Lung (tissue), 12 donors: Measurements from ENCODE around the gene CRYZ. TPM values are rescaled to one million over a fixed set of nuclear protein-coding genes. Genes with fewer than 3 reads are reported as not detected.

Experiments used
- ATAC-seq: fragments of 200-7000 bp; cut with Tn5 transposase; one replicate; pipeline ENCODE4 v1.9.1; 2020; ENCODE audit warnings: moderate number of reproducible peaks; ENCODE audit not compliant: insufficient read depth, low FRiP score
- DNase-seq, 3 donors: peaks; one replicate each; pipeline ENCODE4 v3.0.0-alpha.2; 2013 to 2017
- H3K27ac ChIP-seq, 2 donors: one replicate each; pipeline ENCODE4 v1.5.1; 2013; ENCODE audit warnings: mild to moderate bottlenecking in 2 of 2, moderate library complexity in 2 of 2, control low read depth in 1 of 2, inconsistent platforms in 1 of 2, low read depth in 1 of 2, low read length in 1 of 2
- H3K27me3 ChIP-seq, 3 donors: one replicate each; pipeline ENCODE4 v1.5.1; 2013; ENCODE audit warnings: low read length in 2 of 3; ENCODE audit not compliant: control insufficient read depth in 3 of 3, insufficient read depth in 3 of 3
- H3K36me3 ChIP-seq, 4 donors: one replicate each; pipeline ENCODE4 v1.5.1; 2013; ENCODE audit warnings: low read length in 4 of 4, mild to moderate bottlenecking in 1 of 4, moderate library complexity in 1 of 4; ENCODE audit not compliant: control insufficient read depth in 4 of 4, insufficient read depth in 4 of 4
- H3K4me1 ChIP-seq, 5 donors: one replicate each; pipeline ENCODE4 v1.5.1; 2013; ENCODE audit warnings: low read length in 5 of 5, mild to moderate bottlenecking in 2 of 5, moderate library complexity in 1 of 5; ENCODE audit not compliant: control insufficient read depth in 5 of 5, insufficient read depth in 5 of 5
- H3K4me3 ChIP-seq: one replicate; pipeline ENCODE4 v1.5.1; 2013; ENCODE audit warnings: mild to moderate bottlenecking, control low read depth, moderate library complexity
- H3K9ac ChIP-seq, 2 donors: one replicate each; pipeline ENCODE4 v1.5.1; 2013; ENCODE audit warnings: low read length in 2 of 2, control low read depth in 1 of 2; ENCODE audit not compliant: insufficient read depth in 1 of 2
- H3K9me3 ChIP-seq, 4 donors: one replicate each; pipeline ENCODE4 v1.5.1; 2013; ENCODE audit warnings: low read length in 3 of 4, mild to moderate bottlenecking in 1 of 4, moderate library complexity in 1 of 4; ENCODE audit not compliant: control insufficient read depth in 4 of 4, insufficient read depth in 3 of 4
- CTCF ChIP-seq: IDR thresholded peaks from 2 replicates; pipeline ENCODE4 v1.5.1; 2012; ENCODE audit warnings: mild to moderate bottlenecking; ENCODE audit errors: control extremely low read depth, extremely low read depth
- WGBS, 2 donors: extraction: QIAGEN DNeasy Blood & Tissue Kit; methylation state at CpG; one replicate each; pipeline ENCODE4 v1.1.7; 2013; 5-methylcytosine and 5-hydroxymethylcytosine counted together
- polyA plus RNA-seq, 2 donors: library from polyadenylated mRNA; stranded (reverse); fragments of 200-250 nt; gene quantifications; one replicate each; pipeline ENCODE4 v1.2.1, GENCODE V29; 2013
- total RNA-seq, 2 donors: library from RNA; depleted of rRNA in 1 of 2; stranded (reverse); fragments of >200 nt in 1 of 2; gene quantifications; one replicate each; pipeline ENCODE4 v1.2.1, GENCODE V29; 2014 to 2021
- donor health status: control.
- donor health status: control.
- donor health status: Bipolar disorder and iron deficiency.
- donor health status: healthy.
- donor health status: DM: yes; HTN: yes; CAD: no.

Gene CRYZ
- total and polyA plus RNA-seq, 4 donors, result 10.9 to 55.9 (median 42.6) TPM

GRCh38 chr1:74689621-74690363 lies 43.1 kb downstream of the CRYZ start:
- DNase-seq, result peak; percentile 49 to 84 (median 75)
- H3K27me3 ChIP-seq, result no peaks in the 10 kb centered on the region
- peaks cover 0 to 4% (median 0%) of the 10 kb centered on the region in 5 donors for H3K4me1 ChIP-seq
- WGBS, 2 donors, result 29 to 30% methylated on average over 5 of the region's 5 CpGs
- peak; percentile 65 for ATAC-seq
- peak; percentile 62 for TF ChIP-seq CTCF
- H3K9me3 ChIP-seq, result no peaks in the 10 kb centered on the region
- no peak overlapping the region for H3K4me3 ChIP-seq
- H3K36me3 ChIP-seq, result no peaks in the 10 kb centered on the region
- H3K9ac ChIP-seq, result peak overlapping the region; percentile 8 to 33
- H3K27ac ChIP-seq, result no peak overlapping the region

- no peak overlapping the region for H3K9ac ChIP-seq
- TF ChIP-seq CTCF, result no peak
- WGBS, 2 donors, result 75 to 78% methylated on average over 4 of the region's 4 CpGs
- H3K9me3 ChIP-seq, result no peaks in the 10 kb centered on the region
- H3K27ac ChIP-seq, result no peak overlapping the region
- peaks cover 0 to 3% (median 0%) of the 10 kb centered on the region in 3 donors for H3K27me3 ChIP-seq
- ATAC-seq (no peak), DNase-seq (no peak)
- H3K4me3 ChIP-seq, result no peak overlapping the region
- peaks cover 0 to 4% (median 0%) of the 10 kb centered on the region in 5 donors for H3K4me1 ChIP-seq
- no peaks in the 10 kb centered on the region for H3K36me3 ChIP-seq
These were observed 45.9 kb downstream of the CRYZ start for GRCh38 chr1:74686928-74687327.

GRCh38 chr1:74684301-74684700 lies 48.5 kb downstream of the CRYZ start:
- Histone ChIP-seq H3K4me1 (no peaks in the 10 kb centered on the region), H3K27ac (no peak overlapping the region), H3K9ac (no peak overlapping the region), H3K27me3 (peaks cover 0 to 3% (median 0%) of the 10 kb centered on the region in 3 donors), H3K4me3 (no peak overlapping the region), H3K36me3 (no peaks in the 10 kb centered on the region), H3K9me3 (no peaks in the 10 kb centered on the region)
- DNase-seq (no peak), ATAC-seq (no peak)
- 95 to 96% methylated on average over 2 of the region's 2 CpGs for WGBS, 2 donors
- no peak for TF ChIP-seq CTCF
